HG02763 (cell line): ENCODE results near the gene INTS1.
A peak's percentile ranks its signal among the peaks of the same experiment; 100 is the strongest.

Experiments used
- ATAC-seq: cut with Tn5 transposase; IDR thresholded peaks from one replicate; pipeline ENCODE4 v1.9.1; 2021; ENCODE audit warnings: mild to moderate bottlenecking, moderate library complexity; ENCODE audit not compliant: unreplicated experiment

Gene INTS1, protein sequence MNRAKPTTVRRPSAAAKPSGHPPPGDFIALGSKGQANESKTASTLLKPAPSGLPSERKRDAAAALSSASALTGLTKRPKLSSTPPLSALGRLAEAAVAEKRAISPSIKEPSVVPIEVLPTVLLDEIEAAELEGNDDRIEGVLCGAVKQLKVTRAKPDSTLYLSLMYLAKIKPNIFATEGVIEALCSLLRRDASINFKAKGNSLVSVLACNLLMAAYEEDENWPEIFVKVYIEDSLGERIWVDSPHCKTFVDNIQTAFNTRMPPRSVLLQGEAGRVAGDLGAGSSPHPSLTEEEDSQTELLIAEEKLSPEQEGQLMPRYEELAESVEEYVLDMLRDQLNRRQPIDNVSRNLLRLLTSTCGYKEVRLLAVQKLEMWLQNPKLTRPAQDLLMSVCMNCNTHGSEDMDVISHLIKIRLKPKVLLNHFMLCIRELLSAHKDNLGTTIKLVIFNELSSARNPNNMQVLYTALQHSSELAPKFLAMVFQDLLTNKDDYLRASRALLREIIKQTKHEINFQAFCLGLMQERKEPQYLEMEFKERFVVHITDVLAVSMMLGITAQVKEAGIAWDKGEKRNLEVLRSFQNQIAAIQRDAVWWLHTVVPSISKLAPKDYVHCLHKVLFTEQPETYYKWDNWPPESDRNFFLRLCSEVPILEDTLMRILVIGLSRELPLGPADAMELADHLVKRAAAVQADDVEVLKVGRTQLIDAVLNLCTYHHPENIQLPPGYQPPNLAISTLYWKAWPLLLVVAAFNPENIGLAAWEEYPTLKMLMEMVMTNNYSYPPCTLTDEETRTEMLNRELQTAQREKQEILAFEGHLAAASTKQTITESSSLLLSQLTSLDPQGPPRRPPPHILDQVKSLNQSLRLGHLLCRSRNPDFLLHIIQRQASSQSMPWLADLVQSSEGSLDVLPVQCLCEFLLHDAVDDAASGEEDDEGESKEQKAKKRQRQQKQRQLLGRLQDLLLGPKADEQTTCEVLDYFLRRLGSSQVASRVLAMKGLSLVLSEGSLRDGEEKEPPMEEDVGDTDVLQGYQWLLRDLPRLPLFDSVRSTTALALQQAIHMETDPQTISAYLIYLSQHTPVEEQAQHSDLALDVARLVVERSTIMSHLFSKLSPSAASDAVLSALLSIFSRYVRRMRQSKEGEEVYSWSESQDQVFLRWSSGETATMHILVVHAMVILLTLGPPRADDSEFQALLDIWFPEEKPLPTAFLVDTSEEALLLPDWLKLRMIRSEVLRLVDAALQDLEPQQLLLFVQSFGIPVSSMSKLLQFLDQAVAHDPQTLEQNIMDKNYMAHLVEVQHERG (N-terminal part only)

DNA sequence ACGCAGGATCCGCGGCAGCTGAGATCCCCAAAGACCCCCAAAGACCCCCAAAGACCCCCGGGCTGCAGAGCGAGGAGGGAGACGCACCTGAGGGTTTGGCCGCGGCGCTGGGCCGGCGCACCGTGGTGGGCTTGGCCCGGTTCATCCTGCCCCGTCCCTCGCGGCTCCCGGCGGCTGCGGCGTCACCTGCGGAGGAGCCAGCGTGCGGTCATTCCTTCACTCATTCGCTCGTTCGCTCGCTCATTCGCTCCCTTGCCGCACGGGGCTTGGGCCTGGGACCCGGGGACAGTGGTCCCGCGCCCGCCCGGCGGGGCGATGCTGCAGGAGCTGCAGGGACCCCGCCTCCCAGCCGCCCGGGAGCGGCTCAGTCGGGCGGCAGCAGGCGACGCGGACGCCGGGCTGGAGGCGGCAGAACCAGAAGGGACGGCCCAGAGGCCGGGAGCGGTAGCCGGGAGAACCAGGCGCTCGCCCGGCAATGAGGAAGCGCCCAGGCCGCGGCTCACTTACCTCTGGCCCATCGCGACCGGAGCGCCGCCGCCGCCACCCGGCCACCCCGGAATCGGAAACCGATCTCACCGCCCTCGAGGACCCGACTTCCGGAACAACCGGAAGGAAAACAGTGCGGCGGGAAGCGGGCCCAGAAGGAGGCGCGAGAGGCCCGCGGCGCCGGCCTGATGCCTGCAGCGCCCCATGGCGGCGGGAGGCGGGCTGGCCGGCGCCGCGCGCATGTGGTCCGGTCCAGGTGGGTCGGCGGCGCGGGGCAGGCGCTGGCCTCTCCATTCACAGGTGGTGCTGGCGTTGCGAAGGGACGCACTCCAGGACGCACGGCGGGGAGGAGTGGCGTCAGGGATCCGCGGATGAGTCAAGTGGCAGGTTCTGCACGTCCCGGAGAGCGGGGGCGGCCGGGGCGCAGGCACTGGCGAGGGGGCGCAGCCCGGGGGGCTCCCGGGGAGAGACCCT lies at the start of gene INTS1:
Gene INTS1 (minus strand): TSS at position 574 of the 960 bp plus-strand sequence. CDS start 429 bp downstream, at position 145.
- peak; percentile 86 for ATAC-seq

DNA sequence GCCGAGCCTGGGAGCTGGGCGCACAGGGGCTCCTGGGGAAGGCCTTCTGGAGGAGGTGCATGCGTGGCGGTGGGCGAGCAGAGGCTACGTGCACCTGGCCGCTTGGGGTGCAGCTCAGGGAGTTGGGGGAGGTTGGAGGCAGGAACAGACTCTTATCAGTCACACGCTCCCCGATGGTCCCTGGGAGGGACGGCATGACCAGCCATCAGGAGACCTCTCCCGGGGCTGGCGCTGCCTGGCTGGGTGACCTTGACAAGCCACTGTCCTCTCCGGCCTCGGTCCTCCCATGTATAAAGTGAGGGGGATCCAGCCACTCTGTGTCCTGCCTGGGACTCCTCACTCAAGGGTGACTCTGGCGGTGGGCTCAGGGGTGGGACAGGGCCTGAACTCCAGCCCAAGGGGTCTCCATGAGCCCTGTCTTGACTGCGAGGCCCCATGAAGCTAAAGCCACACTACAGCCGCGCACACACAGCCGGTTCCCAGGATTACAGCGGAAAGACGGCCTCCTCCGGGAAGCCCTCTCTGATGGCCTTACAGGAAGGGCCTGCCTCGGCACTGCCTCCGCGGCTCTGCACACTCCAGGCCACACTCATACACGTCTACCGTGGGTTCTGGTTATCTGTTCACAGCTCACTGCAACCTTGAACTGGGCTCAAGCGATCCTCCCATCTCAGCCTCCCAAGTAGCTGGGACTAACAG lies 49.5 kb upstream of the INTS1 start:
- no peak for ATAC-seq

DNA sequence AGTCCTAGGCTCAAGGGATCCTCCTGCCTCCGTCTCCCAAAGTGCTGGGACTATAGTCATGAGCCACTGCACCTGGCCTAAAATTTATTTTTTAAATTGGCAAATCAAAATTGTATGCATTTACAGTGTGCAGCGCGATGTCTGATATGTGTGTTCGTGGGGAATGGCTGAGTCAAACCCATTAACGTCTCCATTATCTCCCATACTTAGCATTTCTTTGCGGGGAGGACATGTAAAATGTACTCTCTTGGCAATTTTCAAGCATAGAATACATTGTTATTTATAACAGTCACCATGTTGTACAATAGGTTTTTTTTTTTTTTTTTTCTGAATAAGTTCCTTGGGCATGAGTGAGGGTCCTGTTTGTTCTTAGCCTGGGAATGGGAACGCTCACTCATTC lies 48.0 kb upstream of the INTS1 start:
- no peak for ATAC-seq

DNA sequence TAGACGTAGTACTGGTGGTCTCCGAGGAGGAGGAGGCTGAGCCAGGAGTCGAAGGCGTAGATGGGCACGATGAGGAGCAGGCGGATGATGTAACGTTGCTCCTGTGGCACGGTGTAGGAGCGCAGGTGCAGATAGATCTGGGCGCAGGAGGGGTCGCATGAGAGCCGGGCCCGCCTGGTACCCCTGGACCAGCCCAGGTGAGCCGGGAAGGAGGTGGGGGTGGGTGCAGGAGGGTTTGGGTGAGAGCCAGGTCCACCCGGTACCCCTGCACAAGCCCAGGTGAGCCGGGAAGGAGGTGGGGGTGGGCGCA lies 46.6 kb upstream of the INTS1 start:
- ATAC-seq = no peak

GRCh38 chr7:1550005-1550845 lies 46.0 kb upstream of the INTS1 start:
- ATAC-seq = no peak

GRCh38 chr7:1549357-1550004 lies 45.3 kb upstream of the INTS1 start:
- no peak for ATAC-seq

- no peak for ATAC-seq
Observed at GRCh38 chr7:1548944-1549343, 44.8 kb upstream of the INTS1 start.

- ATAC-seq = no peak
Observed at GRCh38 chr7:1548438-1548831, 44.2 kb upstream of the INTS1 start.

- ATAC-seq = no peak
Observed at GRCh38 chr7:1547777-1548437, 43.7 kb upstream of the INTS1 start.

- no peak for ATAC-seq
Observed at GRCh38 chr7:1546909-1547776, 43.0 kb upstream of the INTS1 start.

- no peak for ATAC-seq
Observed at GRCh38 chr7:1546274-1546908, 42.2 kb upstream of the INTS1 start.

DNA sequence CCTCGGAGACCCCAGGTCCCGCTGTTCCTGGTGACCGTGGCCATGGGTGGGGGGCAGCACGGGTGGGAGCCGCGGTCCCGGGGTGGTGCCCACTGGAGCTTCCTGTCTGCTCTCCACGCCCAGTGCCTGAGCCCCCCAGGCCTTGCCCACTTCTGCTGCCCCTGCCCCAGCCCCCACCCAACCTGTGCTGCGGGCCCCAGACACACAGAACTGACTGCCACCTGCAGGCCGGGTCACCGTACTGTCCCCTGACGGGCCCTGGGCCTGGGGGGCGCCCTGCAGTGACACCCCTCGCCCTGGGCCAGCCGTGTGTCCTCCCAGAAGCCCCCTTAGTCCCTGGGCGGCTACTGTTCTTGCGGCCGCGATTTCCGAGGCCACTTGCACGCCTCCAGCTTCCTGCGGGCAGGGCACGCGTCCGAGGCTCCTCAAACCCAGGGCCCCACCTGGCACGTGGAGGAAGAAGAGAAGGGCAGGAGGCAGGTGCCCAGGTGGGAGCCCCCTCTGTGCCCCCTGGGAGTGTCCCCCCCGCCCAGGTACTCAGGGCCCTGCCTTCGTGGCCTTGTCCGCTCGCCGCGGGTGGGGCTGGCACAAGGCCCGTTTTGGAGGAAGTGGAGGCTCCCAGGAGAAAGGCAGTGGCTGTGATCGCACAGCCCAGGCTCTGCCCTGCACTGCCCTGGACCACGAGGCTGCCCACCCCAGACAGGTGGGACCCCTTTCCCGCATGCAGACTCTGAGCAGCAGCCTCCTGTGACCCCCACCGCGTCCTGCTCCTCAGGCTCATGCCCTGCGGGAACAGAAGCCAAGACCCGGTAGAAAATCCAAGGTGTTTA lies 41.4 kb upstream of the INTS1 start:
- ATAC-seq = no peak

GRCh38 chr7:1544896-1545416 lies 40.8 kb upstream of the INTS1 start:
- ATAC-seq = no peak

DNA sequence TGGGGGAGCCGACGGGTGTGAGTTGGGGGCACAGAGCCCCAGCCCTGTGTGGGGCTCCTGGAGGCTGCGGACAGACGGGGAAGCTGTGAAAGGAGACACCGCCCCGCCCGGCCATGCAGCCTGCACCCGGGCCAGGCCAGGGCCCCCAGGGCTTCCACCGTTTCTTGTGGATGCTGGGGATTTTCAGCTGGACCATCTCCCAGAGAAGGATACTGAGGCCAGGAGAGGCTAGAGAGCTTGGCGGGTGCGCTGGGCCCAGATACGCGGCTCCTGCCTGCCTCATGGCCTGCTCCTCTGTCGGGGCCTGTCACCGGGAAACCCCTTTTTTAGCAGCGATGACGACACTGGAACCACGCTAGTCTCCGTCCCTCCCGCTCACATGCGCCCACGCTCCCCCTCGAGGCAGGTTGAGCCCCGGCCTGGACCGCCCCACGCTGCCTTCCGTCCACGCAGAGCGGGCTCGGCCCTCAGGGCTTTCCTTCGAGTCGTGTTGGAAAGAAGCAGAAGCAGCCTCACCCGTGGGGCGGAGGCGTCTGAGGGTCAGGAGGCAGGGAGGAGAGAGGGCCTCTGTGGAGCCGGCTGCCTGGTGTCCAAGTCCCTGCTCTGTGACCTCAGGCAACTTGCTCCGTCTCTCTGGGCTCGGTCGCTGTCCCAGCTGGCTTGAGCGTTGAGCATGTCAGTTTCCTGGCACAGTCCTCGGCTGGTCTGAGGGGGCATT lies 40.1 kb upstream of the INTS1 start:
- ATAC-seq = no peak

DNA sequence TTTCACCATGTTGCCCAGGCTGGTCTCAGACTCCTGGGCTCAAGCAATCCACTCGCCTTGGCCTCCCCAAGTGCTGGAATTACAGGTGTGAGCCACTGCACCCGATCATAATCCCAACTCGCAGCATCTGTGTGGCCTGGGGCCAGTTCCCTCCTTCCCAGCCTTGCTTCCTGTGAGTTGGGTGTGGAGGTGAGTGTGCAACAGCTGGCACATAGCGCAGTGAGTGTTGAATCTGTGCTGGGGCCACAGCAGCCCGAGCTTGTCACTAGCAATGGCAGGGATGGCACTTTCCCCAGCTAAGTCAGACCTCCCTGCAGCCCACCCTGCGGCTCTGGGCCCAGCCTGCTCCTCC lies 39.6 kb upstream of the INTS1 start:
- ATAC-seq = no peak
